ENCODE results near the gene KBTBD2.
"Not testable (repeated sequence)": the region's sequence is repeated elsewhere in the genome, so short reads cannot be mapped to it uniquely, and the experiment has no call there.

The KBTBD2 gene

DNA sequence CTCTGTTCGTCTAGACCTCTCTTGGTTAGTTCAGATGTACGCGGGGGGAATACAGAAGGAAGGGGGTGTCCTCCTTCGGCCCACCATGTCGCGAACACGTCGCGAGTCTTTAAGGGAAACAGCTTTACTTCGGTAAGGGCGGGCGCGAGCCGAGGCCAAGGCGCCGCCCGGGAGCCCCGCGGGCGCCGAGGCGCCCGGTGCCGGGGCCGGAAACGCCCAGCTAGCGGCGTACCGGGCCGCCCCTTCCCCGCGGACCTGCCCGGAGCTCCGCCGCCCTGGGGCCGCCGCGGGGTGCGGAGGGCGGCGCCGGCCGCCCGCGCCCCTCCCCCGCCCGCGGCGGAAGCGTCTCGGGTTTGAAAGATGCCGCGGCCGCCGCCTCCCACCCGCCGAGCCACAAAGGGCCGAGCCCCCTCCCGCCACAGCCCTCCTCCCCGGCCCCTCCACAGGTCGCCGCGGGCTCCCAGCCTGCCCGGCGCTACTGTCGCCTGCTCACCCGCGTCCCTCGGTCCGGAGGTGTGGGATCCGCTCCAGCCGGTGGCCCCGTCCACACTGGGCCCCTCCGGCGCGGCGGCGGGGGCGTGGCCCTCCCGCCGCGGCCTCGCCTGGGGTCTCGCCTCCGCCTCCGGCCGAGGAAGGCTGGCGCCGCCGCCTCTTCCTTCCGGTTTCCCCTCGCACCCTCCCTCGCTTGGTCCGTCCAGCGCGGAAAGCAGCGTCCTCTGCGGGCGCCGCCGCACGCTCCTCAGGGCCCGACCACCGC lies at the start of gene KBTBD2:
Gene KBTBD2, minus strand, starts transcription at position 718 of the 757 bp plus-strand sequence. CDS start 12,156 bp downstream, outside the sequence.
- FAIRE-seq, result no peak

DNA sequence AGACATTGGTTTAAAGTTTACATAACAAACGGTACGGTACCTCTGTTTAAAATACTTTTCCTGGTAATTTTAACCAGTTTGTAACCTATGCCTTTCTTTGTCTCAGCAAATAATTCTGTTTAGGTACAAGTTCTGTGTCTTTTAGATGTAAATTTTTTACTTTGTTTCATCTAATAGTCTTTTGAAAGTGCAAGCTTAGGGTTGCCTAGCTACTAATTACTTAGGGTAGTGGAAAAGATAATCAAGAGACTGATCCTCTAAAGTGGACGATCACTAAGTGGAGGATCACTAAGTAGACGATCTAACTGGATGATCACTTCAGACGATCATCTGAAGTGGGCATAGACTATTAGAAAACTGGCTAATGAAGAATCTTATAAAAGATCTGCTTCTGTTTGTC lies 49.6 kb upstream of the KBTBD2 start:
- no peak for FAIRE-seq

DNA sequence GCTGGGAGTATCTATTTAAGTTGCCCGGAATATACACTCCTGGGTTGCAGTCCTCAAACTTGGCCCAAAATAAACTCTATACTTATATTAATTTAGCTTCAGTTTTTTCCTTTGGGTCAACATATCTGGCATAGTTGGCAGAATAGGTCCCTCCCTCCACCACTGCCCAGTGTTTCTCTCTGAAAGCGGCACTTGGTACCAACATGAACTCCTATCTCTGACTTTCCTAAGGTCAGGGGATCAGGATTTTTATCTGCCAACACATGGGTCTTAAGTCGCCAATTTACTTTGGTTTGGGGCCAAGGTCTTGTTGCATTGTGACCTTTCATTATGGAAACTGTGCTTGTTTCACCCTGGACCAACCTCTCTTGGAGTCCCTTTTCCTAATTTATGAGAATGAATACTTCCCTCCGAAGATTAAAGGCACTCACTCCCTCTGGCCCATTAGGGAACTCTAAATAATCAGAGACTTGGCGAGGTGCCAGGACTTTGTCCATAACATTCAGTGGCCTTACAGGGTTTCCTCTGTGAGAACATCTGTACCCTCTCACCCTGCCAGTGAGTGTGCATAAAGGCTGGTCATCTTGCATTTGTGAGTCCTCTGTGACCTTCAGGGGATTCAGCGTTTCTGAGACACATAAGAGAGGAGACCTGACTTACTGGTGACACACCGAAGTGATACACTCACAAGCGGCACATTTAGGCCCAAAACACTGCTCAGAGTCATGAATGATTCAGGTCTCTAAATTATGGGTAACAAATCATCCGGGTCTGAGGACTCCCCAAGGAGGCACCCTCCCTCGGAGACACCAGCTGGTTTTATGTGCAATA lies 46.0 kb upstream of the KBTBD2 start:
- no peak for FAIRE-seq

DNA sequence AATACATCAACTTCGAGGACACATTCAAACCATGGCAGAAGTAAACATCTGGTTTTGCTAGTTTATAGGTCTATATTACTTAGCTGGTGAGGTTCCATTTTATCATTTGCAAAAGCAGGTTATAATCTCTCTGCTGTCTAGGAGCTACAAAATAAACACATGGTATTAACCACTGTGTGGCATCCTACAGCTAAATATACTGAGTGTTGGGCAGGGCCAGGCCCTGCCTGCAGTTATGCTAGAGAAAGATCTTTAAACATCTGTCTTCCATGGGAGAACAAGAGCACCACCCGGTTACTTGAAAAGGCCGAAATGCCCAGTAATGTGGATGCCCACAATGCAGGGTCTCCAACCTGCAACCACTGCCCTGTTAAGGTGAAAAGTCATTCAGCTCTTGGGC lies 45.1 kb upstream of the KBTBD2 start:
- no peak for FAIRE-seq

DNA sequence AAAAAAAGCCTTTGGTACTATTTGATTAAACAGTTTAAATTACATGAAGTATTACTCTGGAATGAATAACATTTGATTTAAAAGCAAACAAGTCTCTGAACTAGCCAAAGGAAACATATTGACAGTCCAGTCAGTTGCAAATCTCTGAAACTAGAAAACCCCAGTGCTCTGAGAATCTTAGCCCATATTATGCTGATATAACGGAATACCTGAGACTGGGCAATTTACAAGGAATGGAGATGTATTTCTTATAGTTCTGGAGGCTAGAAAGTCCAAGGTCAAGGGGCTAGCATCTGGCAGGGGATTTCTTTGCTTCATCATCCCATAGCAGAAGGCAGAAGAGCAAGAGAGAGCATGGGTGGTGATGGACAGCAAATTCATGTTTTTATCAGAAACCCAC lies 44.0 kb upstream of the KBTBD2 start:
- FAIRE-seq, result no peak

DNA sequence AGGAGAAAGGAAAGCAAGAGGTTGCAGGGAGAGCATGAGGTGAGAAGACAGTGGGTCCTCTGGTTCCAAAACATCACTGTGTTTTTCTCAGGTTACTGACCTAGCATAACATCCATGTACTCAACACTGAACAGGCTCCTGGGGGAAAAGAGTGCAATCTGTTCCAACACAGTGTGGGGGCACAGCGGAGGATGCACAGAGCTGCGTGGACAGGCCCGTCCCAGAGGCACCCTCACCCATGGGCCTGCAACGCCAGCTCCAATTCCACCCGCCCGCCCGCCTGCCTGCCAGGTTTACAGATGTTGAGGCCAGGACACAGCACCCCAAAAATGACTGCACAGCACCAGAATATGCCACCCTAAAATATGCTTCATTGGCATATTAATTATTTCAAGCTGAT lies 38.8 kb upstream of the KBTBD2 start:
- FAIRE-seq, result no peak

DNA sequence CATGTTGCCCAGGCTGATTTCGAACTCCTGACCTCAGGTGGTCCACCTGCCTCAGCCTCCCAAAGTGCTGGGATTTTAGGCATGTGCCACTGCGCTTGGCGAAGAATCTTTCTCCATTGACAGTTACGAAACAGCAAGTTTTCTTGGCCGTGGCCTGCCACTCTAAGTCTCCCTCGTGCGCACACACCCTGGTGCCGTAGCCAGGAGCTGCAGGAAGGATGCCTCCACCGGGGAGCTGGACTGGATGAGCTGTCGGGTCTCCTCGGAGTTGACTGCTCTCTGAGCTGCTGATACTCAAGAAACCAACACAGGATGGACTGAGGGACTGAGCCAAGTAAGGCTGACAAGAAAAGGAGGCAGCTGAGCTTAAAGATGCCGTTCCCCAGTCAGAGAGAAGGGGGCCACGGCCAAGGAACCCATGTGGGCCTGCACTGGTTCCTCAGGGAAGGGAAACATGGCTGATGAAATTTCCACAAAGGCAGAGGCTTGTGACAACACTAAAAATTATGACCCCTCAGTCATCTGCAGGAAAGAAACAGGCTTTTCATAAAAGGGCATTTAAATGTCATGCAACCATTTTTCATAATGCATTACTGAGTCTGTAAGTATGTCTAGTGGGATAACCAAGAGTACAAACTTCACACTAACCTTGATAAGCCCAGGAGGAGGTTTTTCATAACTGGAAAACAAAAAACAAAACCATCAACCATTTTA lies 38.0 kb upstream of the KBTBD2 start:
- FAIRE-seq, result no peak

DNA sequence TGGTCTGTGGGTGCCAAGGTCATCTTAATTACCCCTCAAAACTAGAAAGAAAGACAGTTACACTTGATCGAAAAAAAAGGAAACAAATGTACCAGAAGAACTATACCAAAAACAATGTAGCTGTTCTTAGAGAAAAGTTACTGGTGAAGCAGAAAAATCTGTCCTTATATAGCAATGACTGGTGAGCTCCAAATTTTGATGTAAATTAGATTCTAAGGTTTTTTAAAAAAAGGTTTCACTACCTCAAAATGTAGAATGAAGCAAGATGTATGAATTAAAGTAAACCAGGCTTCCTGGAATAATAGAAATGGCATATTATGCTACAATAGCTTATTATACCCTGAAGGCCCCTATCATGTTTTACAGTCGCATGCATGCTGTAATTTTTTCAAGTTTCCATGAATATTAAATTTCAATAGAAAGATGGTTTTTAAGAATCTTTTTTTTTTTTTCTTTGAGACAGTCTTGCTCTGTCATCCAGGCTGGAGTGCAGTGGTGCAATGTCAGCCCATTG lies 37.3 kb upstream of the KBTBD2 start:
- no peak for FAIRE-seq

DNA sequence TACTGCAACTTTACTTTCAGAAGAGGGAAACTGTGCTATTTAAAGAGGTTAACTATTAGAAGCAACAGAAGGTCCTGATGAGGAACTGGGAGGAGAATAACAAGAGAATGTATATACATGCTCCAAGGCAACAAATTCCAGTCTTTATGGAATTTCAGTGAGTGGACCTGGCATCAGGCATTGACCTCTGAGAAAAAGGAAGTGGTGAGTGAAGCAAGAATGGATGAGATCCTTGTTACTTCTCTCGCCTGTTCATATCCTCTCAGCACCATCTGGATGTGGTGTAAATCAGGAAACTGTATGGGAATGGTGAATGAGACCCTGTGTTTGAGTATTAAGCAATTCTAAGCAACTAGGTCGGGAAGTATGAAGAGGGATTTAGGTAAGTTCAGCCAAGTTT lies 30.3 kb upstream of the KBTBD2 start:
- FAIRE-seq, result no peak

DNA sequence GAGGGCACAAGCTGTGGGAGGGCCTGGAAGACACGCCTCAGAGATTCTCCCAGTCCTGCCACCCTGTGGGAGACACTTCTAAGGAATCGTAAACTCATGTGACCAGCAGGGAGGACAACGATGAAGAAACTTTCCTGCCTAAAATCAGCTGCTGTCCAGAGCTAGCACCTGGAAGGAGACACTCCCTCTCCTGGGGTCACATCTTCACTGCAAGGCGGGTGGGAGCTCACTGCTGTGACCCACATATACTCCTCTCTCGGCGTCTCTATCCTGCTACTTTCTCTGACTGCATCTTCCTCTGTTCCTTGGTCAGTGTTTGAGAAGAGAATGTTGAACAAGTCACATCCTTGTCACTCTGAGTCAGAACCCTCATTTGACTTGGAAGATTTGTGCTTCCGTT lies 25.4 kb upstream of the KBTBD2 start:
- not testable (repeated sequence) for FAIRE-seq

DNA sequence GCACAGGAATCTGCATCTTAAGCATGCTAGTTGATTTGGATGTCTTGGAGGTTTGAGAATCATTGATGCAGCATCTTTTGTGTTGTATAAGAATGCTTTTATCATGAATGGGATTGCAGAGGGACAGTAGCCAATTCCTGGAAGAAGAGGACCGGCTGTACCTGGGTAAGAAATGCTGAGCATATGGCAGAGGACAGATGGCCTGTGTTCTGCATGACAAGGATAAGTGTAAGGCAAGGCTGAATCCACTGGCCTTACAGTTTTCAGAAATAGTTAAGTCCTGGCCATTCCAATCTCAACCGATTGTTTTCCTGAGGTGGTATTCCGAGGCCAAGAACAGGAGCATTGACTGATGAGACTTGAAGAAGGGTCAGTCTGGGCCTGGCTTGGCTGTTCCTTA lies 24.4 kb upstream of the KBTBD2 start:
- FAIRE-seq, result no peak

DNA sequence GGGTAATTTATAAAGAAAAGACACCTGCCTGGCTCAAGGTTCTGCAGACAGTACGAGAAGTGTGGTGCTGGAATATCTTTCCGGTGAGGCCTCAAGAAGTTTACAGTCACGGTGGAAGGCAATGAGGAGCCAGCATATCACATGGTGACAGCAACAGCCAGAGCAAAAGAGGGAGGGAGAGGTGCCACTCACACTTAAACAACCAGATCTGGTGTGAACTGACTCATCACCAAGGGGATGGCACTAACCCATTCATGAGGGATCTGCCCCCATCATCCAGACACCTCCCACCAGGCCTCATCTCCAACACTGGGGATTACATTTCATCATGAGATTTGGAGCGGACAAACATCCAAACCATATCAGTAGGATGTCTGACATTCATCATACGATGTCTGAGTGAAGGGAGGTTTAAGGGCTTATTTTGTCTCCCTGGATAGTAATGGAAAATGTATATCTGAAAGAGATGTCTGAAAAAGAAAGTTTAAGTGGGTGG lies 23.5 kb upstream of the KBTBD2 start:
- FAIRE-seq, result no peak

DNA sequence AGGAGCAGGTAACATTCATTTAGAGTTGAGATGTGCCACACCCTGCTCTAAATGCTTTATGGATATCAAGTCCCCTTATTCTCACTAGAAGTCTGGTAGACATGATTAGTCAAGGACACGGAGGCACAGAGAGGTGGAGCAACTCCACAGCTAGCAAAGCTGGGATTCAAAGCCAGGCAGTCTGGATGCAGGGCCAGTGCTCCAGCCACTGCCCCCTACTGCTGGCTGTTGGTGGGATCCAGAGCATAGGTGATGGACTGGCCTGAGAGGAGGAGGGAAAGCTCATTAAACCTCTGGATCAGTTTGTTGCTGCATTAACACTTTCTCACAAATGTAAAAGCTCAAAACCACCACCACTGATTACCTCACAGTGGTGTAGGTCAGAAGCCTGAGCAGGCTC lies 22.6 kb upstream of the KBTBD2 start:
- FAIRE-seq, result no peak

DNA sequence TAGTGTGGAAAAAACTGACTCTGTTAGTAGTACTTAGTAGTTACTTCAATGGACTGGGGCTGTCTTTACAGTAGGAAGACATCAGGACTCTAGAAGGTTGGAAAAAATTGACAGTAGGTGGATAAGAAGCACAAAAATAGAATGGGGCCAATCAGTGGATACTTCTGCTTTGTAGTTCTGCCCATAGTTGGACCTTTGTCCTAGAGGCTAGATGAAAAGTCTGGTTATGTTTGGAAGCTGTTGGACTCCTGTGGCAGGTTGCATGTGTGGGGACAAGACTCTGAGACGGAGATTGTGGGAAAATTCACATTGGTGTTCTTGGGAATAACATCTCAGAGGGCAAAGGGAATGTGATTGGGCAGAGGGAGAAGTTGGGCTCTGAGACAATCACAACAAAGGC lies 18.6 kb upstream of the KBTBD2 start:
- no peak for FAIRE-seq

DNA sequence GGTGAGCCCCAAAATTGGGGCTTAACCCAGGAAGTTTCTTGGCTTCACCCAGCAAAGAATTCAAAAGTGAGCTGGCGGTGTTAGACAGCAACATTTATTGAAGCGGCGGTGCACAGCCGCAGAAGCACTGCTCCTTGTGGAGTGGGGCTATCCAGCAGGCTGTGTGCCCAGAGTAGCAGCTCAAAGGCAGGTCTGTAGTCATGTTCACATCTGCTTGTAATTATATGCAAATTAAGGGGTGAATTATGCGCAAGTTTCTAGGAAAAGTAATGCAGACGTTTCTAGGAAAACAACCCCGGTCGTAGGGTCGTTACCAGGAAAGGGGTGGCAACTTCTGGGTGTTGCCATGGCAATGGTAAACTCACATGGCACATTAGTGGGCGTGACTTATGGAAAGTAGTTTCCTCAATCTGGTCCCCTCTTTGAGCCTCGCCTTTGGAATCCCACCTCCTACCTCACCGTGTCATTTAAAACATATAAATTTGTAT lies 13.7 kb upstream of the KBTBD2 start:
- FAIRE-seq, result peak; percentile 21

DNA sequence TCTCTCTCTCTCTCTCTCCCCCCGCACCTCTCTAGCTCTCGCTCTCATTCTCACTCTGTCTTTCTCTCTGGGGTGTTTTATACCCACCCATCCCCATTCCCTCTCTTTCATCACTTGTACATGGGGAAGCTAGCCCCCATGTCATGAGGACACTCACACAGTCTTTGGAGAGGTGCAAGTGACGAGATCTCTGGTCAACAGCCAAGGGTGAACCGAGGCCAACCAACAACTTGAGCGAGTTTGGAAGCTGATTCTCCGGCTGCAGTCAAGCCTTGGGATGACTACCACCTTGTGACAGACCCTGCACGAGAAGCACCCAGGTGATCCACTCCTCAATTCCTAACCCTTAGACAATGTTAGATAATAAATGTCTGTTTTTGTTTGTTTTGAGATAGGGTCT lies 10.1 kb upstream of the KBTBD2 start:
- no peak for FAIRE-seq

DNA sequence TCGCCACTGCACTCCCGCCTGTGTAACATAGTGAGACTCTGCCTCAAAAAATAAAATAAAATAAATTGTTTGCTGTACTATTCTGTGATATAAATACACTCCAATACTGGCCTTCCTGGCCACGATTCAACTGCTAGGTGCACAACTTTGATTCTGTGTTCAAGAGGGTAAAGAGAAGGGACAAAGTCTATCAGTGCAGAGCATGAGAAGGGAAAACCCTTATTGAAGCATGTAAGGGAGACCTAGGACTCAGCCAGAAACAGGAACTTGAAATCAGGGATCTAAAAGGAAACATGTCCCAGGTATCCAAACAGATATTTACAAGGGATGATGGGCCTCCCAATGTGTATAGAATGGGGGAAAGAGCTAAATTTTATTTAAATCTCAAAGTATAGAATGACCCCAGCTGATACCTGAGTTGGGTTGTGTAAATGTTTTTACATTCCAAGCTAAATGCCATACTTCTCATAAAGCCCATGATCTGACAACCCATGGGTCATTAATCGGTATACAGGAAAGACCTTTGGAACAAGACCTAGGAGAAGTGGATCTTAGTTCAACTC lies 9.0 kb upstream of the KBTBD2 start:
- FAIRE-seq, result no peak

DNA sequence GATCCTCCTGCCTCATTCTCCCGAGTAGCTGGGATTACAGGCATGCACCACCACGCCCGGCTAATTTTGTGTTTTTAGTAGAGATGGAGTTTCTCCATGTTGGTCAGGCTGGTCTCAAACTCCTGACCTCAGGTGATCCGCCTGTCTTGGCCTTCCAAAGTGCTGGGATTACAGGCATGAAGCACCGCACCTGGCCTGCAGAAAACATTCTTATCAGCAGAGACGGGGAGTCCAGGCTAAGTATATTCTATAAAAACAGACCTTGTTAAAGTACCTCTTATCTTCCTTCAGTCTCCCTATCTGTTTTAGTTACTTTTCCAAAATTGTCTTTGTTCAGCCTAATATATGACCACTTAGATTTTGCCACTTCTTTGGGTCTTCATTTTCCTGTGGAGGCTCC lies 5.8 kb upstream of the KBTBD2 start:
- FAIRE-seq, result not testable (repeated sequence)

DNA sequence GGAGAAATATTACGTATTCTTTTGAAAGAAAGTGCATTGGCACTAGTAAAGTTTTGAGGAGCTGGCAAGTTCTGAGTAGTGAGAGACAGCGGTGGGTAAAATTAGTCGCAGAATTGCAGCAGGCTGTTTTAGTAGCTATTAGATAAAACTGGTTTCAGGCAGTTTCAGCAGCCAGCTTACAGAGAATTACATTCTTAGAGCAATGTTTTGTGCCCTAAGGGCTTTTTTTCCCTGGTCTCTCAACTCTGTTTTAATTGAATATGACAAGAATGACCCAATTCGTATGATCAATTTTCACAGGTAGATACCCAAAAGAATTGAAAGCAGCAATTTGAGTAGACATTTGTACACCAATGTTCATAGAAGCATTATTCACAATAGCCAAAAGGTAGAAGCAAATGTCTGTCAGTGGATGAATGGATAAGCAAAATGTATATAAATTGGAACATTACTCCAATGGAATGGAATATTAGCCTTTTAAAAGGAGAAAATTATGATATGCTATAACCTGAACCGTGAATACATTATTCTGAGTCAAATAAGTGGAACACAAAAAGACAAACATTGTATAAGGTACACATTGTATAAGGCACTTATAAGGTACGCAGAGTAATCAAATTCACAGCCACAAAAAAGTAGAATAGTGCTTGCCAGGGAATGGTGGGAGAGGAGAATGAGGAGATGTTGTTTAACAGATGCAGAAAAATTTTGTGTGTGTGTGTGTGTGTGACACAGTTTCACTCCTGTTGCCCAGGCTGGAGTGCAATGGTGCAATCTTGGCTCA lies 5.2 kb upstream of the KBTBD2 start:
- FAIRE-seq, result no peak

DNA sequence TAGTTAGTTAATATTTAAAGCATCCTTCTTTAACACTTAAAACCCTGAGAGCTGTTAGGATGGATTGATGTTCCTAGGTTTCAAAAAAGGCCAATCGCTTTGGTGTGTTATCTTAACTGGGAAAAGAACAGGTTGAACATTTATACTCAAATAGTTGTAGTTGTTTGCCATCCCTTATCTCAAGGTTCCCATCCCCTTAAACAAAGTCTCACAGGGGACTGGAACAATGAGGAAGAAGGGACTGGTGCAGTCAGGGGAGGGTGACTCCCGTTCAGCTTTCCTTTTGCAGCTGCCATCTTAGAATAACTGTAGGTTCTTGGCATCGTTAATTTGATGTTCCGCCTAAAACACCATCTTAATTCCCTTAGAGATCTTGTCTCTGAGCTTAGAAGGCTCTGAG lies 2.6 kb upstream of the KBTBD2 start:
- no peak for FAIRE-seq

DNA sequence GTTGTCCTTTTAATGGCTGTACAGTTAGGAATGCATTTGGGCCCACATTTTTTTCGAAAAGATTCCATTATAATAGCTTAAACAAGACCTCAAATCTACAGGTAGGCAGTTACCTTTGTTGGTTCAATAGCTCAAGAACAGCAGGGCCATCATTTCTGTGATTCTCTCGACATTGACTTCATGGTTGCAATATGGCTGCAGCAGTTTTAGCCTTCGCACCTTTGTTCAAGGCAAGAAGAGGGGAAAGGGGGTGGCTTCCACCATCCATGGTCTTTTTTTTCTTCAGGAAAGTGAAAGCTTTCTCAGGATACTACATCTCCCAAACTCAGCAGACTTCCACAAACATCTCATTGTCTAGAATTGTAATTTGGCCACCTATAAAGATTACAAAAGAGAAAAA lies 2.2 kb upstream of the KBTBD2 start:
- FAIRE-seq, result no peak

DNA sequence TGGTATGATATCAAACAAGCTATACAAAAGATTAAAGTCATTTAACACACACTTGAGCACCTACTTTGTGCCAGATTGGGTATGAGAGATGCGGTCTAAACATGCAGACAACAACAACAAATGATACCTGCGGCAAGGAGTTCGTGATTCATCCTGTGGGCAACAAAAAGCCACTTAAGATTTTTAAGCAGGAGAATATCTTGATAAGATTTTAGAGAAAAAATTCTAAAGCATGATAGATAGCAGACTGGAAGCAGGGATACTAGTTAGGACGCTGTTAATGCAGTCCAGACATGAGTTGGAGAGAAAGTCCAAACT lies 1.6 kb upstream of the KBTBD2 start:
- FAIRE-seq, result no peak
